Esophagus muscularis mucosa (tissue), 4 donors: Measurements from ENCODE around the gene DDX41. TPM values are rescaled to one million over a fixed set of nuclear protein-coding genes. Genes with fewer than 3 reads are reported as not detected.

Experiments used
- DNase-seq: peaks from one replicate; pipeline ENCODE4 v3.0.0-alpha.2; 2017; ENCODE audit errors: extremely low spot score
- H3K27ac ChIP-seq, 4 donors: fragments of 200-600 bp; sonication (generic); replicated peaks in 1 of 4; 1 replicate in 3 of 4; 2 replicates in 1 of 4; pipeline ENCODE4 v1.5.1; 2016 to 2019; ENCODE audit warnings: mild to moderate bottlenecking in 1 of 4
- H3K27me3 ChIP-seq, 4 donors: fragments of 200-600 bp; sonication (generic); one replicate each; pipeline versions ENCODE4 v1.5.1 to v1.6.0; 2016 to 2019
- H3K36me3 ChIP-seq, 4 donors: fragments of 200-600 bp; sonication (generic); one replicate each; pipeline ENCODE4 v1.5.1; 2016 to 2019
- H3K4me1 ChIP-seq, 4 donors: fragments of 200-600 bp; sonication (generic); one replicate each; pipeline ENCODE4 v1.5.1; 2016 to 2019
- H3K4me3 ChIP-seq, 4 donors: fragments of 200-600 bp; sonication (generic); 1 replicate in 2 of 4; 2 replicates in 2 of 4; pipeline ENCODE4 v1.5.1; 2016 to 2019; ENCODE audit warnings: mild to moderate bottlenecking in 4 of 4, moderate library complexity in 1 of 4
- H3K9me3 ChIP-seq, 4 donors: fragments of 200-600 bp; sonication (generic); 1 replicate in 3 of 4; 2 replicates in 1 of 4; pipeline ENCODE4 v1.5.1; 2016 to 2019
- POLR2AphosphoS5 ChIP-seq, 2 donors: sonication (generic); formaldehyde crosslinking; IDR thresholded peaks; one replicate each; pipeline ENCODE4 v1.6.1; 2017; ENCODE audit warnings: antibody characterized with exemption in 2 of 2
- WGBS: methylation state at CpG from one replicate; pipeline ENCODE4 v1.1.5; 2018; 5-methylcytosine and 5-hydroxymethylcytosine counted together
- intact Hi-C: fragments of 100-400 bp; cut with DNase I; formaldehyde crosslinking; loops from one replicate; pipeline ENCODE4 v1.15.1; 2023
- total RNA-seq, 4 donors: library from RNA; depleted of rRNA; stranded (reverse); fragments of >200 nt; gene quantifications; one replicate each; pipeline versions ENCODE4 v1.1.0 to v1.2.1, GENCODE V29; 2016
- TF ChIP-seq, protein P1 (sequence below), 3 experiments: fragments of 200-600 bp in 2 of 3; fragments of 450-650 bp in 1 of 3; sonication (generic) in 2 of 3; IDR thresholded peaks; one replicate each; pipeline ENCODE4 v1.5.1; 2017 to 2019; ENCODE audit warnings: antibody characterized with exemption in 3 of 3, mild to moderate bottlenecking in 2 of 3, moderate library complexity in 1 of 3

DDX41 gene
- total RNA-seq, 4 donors from 2014 or later: 58.1 to 92.1 (median 66.0) TPM

DNA sequence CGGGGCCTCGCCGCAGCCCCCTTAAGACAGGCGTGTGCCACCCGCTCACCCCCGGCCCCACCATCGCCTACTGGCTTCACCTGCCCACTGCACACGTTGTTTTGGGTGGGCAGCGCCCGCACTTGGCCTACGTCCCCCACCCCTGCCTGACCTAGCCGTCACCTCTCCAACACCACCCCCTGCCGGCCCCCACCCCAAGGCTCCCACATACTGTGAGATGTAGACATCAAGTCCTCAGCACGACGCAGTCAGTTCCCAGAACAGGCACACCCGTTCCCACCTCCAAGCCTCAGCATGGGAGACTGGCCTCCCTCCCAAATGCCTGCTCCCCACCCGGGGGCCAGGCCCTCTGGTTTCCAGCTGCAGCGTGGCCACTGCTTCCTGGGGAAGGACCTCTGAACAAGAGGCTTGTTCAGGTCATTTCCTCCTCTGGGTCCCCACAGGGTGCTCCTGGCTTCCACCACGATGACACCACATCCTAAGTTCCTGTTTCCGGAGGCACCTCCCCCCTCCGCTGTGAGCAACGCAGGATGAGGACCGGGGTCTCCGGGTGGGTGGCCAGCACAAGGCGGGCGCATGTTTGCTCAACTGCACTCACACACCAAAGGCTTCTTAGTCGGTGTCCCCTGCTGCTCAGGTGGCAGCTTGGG lies 54.6 kb downstream of the DDX41 start:
- no peak for DNase-seq
- Histone ChIP-seq H3K9me3 (no peaks in the 10 kb centered on the region), H3K36me3 (peaks cover 8 to 80% (median 64%) of the 10 kb centered on the region in 4 donors), H3K4me1 (peaks cover 4 to 22% (median 18%) of the 10 kb centered on the region in 4 donors), H3K4me3 (no peak overlapping the region), H3K27ac (peak overlapping the region; percentile 26 to 72 (median 48)), H3K27me3 (no peaks in the 10 kb centered on the region)
- intact Hi-C loops: no loop called here
- peak; percentile 40 to 44 for TF ChIP-seq POLR2AphosphoS5 (IDR thresholded peaks at IDR 0.05)
- TF ChIP-seq, protein P1, sequence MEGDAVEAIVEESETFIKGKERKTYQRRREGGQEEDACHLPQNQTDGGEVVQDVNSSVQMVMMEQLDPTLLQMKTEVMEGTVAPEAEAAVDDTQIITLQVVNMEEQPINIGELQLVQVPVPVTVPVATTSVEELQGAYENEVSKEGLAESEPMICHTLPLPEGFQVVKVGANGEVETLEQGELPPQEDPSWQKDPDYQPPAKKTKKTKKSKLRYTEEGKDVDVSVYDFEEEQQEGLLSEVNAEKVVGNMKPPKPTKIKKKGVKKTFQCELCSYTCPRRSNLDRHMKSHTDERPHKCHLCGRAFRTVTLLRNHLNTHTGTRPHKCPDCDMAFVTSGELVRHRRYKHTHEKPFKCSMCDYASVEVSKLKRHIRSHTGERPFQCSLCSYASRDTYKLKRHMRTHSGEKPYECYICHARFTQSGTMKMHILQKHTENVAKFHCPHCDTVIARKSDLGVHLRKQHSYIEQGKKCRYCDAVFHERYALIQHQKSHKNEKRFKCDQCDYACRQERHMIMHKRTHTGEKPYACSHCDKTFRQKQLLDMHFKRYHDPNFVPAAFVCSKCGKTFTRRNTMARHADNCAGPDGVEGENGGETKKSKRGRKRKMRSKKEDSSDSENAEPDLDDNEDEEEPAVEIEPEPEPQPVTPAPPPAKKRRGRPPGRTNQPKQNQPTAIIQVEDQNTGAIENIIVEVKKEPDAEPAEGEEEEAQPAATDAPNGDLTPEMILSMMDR (IDR thresholded peaks at IDR 0.05): no peak
- 72% methylated on average over 27 of the region's 27 CpGs for WGBS

Other genes with a start within 250 kb of the DDX41 start
- 10 to 100 TPM; 20.0 to 35.4 (median 31.1) TPM for gene RAB24, start 213.2 kb downstream of the DDX41 start, total RNA-seq
- 10 to 100 TPM; 80.6 to 93.6 (median 88.2) TPM for gene PRELID1, start 213.2 kb downstream of the DDX41 start, total RNA-seq
- 10 to 100 TPM in 1 of 4 donors, 1 to 10 TPM in 3; 2.5 to 11.2 (median 7.9) TPM for gene MXD3, start 205.1 kb downstream of the DDX41 start, total RNA-seq
- 100 to 1,000 TPM in 3 of 4 donors, 10 to 100 TPM in 1; 95.1 to 168 (median 128) TPM for gene LMAN2, start 165.3 kb downstream of the DDX41 start, total RNA-seq
- 10 to 100 TPM in 2 of 4 donors, 1 to 10 TPM in 2; 3.7 to 18.3 (median 11.9) TPM for gene RGS14, start 159.0 kb downstream of the DDX41 start, total RNA-seq
- gene SLC34A1, start 132.5 kb downstream of the DDX41 start, total RNA-seq: not detected
- gene PFN3, start 116.3 kb downstream of the DDX41 start, total RNA-seq: not detected
- gene F12, start 107.4 kb downstream of the DDX41 start, total RNA-seq: under 1 TPM in 1 of 4 donors, not detected in 3; 0.17 TPM
- gene GRK6, start 90.3 kb downstream of the DDX41 start, total RNA-seq: 10 to 100 TPM; 29.1 to 44.7 (median 36.3) TPM
- 1 to 10 TPM in 2 of 4 donors, under 1 TPM in 2; 0.42 to 2.5 (median 1.6) TPM for gene PRR7, start 70.1 kb downstream of the DDX41 start, total RNA-seq
- 100 to 1,000 TPM in 3 of 4 donors, 10 to 100 TPM in 1; 92.2 to 160 (median 130) TPM for gene DBN1, start 43.3 kb downstream of the DDX41 start, total RNA-seq
- 1,000 to 10,000 TPM in 1 of 4 donors, 100 to 1,000 TPM in 3; 316 to 1,085 (median 575) TPM for gene PDLIM7, start 19.4 kb downstream of the DDX41 start, total RNA-seq
- gene DOK3, start 7.1 kb downstream of the DDX41 start, total RNA-seq: 10 to 100 TPM in 1 of 4 donors, 1 to 10 TPM in 3; 6.7 to 15.2 (median 7.5) TPM
- gene FAM193B, start 37.6 kb upstream of the DDX41 start, total RNA-seq: 10 to 100 TPM; 24.4 to 65.6 (median 50.7) TPM
- 10 to 100 TPM; 47.3 to 75.7 (median 62.3) TPM for gene TMED9, start 75.2 kb upstream of the DDX41 start, total RNA-seq
- gene B4GALT7, start 83.2 kb upstream of the DDX41 start, total RNA-seq: 10 to 100 TPM; 14.3 to 17.9 (median 16.9) TPM